ENCODE data around the gene NANOS3.

DNA sequence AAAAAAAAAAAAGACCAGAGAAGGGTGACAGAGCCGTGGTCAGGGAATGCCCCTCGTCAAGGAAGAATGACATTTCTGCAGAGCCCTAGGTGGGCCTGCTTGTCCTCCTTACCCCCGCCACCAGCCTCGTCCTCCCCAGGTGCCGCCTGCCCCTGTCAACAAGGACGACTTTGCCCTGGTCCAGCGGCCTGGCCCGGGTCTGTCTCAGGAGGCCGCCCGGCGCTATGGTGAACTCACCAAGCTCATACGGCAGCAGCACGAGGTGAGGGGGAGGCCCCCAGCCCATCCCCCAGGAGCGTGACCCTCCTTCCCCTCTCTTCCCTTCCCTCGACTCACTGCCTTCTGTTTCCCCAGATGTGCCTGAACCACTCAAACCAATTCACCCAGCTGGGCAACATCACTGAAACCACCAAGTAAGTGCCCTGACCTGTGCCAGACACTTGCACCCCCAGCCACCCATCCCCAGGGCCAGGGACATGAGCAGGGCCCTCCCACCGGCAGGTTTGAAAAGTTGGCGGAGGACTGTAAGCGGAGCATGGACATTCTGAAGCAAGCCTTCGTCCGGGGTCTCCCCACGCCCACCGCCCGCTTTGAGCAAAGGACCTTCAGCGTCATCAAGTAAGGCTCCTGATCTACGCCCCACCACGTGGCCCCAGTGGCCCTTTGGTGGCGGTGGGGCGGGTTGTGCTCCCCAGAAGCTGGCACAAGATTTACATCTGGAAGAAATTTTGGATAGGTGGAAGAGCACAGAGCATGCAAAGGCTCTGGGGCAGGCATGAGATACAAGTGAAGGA lies 46.5 kb downstream of the NANOS3 start:
- TF ChIP-seq, protein P1, sequence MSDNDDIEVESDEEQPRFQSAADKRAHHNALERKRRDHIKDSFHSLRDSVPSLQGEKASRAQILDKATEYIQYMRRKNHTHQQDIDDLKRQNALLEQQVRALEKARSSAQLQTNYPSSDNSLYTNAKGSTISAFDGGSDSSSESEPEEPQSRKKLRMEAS (IDR thresholded peaks at IDR 0.05): no peak
- TF ChIP-seq CTCF (IDR thresholded peaks at IDR 0.05; ENCODE audit: low read depth, low read length, missing input control): no peak
- TF ChIP-seq, protein P2, sequence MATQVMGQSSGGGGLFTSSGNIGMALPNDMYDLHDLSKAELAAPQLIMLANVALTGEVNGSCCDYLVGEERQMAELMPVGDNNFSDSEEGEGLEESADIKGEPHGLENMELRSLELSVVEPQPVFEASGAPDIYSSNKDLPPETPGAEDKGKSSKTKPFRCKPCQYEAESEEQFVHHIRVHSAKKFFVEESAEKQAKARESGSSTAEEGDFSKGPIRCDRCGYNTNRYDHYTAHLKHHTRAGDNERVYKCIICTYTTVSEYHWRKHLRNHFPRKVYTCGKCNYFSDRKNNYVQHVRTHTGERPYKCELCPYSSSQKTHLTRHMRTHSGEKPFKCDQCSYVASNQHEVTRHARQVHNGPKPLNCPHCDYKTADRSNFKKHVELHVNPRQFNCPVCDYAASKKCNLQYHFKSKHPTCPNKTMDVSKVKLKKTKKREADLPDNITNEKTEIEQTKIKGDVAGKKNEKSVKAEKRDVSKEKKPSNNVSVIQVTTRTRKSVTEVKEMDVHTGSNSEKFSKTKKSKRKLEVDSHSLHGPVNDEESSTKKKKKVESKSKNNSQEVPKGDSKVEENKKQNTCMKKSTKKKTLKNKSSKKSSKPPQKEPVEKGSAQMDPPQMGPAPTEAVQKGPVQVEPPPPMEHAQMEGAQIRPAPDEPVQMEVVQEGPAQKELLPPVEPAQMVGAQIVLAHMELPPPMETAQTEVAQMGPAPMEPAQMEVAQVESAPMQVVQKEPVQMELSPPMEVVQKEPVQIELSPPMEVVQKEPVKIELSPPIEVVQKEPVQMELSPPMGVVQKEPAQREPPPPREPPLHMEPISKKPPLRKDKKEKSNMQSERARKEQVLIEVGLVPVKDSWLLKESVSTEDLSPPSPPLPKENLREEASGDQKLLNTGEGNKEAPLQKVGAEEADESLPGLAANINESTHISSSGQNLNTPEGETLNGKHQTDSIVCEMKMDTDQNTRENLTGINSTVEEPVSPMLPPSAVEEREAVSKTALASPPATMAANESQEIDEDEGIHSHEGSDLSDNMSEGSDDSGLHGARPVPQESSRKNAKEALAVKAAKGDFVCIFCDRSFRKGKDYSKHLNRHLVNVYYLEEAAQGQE (IDR thresholded peaks at IDR 0.05): no peak
- TF ChIP-seq TAF1 (conservative IDR thresholded peaks at IDR 0.05): no peak
- no peak for TF ChIP-seq EGR1 (IDR thresholded peaks at IDR 0.05; ENCODE audit: low read depth in 2 of 2)
- no peak for TF ChIP-seq ZBTB33 (IDR thresholded peaks at IDR 0.05)
- no peak for TF ChIP-seq RXRA (IDR thresholded peaks at IDR 0.05)
- no peak for TF ChIP-seq FOXA1 (IDR thresholded peaks at IDR 0.05)
- no peak for TF ChIP-seq RAD21 (IDR thresholded peaks at IDR 0.05)

All from liver (tissue), 3 donors.